ENCODE results near the gene CACNG1.

Gene CACNG1

DNA sequence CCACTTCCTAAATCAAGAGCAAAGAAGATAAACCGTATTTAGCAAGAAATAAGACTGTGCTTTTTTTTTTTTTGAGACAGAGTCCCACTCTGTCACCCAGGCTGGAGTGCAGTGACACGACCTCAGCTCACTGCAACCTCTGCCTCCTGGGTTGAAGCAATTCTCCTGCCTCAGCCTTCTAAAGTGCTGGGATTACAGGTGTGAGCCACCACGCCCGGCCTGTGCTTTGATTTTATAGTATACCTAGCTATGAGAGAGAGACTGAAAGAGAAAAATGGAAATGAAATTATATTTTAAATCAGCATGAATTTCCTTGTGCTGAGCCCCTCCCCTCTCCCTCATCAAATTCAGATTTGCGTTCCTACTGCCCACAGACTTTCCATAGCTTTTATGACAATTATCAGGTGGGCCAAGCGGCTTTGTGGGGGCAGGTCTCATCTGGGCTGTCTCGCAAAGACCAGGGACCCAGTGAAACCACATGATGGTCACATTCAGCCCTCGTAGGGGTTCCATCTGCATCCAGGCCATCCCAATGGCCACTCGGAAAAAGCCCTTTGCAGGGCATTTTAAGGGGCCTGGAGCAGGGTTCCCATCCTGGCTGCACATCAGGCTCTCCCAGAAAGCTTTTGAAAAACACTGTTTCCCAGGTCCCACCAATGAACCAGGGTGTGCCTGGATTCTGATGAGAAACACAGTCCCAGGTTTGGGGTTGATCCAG lies 8.5 kb downstream of the CACNG1 start:
- DNase-seq, result no peak

GRCh38 chr17:67053438-67054000 lies 9.2 kb downstream of the CACNG1 start:
- no peak for DNase-seq

DNA sequence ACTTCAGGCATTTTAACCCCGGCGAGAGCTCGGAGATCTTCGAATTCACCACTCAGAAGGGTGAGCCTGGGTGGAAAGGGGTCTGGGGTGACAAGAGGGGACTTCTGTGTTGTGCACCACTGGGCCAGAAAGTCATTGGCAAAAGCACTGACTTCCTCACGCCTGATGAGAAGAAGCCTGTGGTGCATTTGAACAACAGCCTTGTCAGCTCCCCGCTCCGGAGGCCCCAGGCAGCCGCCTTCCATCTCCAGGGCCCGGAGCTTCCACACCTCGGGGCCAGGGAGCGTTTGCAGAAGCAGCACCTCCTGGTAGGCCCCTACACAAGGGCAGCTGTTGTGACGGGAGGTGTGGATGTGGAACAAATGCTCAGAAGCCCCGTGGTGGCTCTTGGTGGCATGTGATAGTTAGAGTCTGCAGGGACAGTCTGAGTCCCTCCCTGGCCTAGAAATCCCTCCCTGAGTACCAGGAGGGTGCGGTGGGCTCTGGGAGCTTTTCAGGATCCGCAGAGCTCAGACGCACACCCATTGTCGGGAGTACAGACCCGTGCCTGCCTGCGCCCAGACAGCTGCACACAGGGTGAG lies 9.7 kb downstream of the CACNG1 start:
- DNase-seq, result no peak

GRCh38 chr17:67054608-67055007 lies 10.3 kb downstream of the CACNG1 start:
- DNase-seq, result no peak

- no peak for DNase-seq
Observed at GRCh38 chr17:67055041-67055443, 10.7 kb downstream of the CACNG1 start.

DNA sequence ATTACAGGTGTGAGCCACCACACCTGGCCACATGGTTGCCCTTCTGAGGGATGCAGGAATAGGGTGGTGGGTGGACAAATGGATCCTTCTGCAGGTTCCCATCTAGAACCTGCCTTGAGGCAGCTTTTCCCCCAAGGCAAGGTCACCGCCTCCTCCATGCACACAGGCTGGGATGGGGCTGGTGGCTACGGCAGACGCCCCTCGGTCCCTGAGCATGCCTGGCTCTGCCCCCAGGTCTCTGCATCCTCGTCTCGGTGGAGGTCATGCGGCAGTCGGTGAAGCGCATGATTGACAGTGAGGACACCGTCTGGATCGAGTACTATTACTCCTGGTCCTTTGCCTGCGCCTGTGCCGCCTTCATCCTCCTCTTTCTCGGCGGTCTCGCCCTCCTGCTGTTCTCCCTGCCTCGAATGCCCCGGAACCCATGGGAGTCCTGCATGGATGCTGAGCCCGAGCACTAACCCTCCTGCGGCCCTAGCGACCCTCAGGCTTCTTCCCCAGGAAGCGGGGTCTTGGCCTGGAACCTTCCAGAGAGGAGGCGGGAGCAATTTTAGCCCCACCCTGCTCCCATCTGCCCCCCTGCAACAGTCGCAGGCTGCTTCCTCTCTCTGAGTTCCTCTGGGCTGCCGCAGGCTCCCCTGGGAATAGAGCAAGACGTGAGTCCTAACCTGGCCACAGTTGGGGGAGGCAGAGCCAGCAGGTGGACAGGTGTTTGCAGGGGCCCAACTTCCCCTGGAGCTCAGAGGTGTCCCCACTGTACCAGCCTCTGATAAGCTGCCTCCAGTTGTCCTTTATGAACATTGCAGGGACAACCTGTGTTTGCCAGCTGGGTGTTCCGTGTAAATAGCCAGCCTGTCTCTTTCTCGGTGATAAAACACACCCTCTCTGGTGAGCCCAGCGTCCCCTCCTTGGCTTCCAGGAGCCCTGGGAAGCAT lies 11.7 kb downstream of the CACNG1 start:
- no peak for DNase-seq

GRCh38 chr17:67056746-67057490 lies 12.6 kb downstream of the CACNG1 start:
- DNase-seq, result no peak

DNA sequence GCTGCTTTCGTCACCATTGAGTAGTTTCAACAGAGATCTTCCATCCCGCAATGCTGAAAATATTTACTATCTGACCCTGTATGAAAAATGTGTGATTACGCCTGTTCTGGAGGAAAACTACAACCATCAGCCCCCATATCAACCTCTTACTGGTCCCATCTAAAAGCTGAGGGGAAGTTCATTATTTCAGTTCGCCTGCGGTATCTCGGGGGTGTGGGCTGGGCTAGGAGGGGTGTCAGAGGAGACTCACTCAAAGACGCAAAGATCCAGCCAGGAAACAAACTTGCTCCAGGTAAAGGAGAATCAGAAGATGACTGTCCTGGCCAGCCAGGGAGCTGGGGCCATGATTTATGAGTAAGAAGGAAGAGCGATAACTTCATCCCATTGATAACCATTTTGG lies 13.7 kb downstream of the CACNG1 start:
- DNase-seq, result no peak

DNA sequence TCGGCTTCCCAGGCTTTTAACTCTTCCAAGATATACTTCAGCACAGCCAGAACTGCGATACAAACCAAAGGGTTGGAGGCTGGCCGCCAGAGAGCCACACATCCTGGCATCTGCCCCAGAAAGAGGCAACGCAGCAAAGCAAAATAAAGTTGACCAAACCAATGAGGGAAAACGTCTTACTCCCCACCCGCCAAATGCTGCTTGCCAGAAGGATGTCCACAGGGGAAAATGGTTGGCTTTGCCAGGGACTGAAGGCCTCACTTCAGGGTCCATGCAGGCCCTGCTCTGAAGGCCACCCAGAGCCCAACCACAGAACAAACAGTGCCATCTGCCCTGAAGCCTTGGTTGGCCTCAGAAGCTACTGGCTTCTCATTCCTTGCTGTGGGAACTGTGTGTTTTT lies 15.0 kb downstream of the CACNG1 start:
- no peak for DNase-seq

GRCh38 chr17:67063141-67063540 lies 18.8 kb downstream of the CACNG1 start:
- DNase-seq, result no peak

DNA sequence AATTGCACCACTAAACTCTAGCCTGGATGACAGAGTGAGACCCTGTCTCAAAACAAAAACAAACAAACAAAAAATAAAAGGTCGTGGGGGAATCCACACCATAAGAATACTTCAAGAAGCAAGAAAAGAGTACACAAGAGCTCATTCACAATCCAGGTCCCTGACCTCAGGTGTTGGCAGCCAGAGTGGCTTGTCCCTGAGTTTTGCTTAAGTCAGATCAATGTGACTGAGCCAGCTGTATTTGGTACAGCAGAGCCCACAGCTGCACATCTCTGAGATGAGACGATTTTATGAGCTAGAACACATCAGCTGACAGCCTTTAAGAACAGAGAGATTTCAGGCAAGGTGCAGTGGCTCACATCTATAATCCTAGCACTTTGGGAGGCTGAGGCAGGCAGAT lies 22.4 kb downstream of the CACNG1 start:
- no peak for DNase-seq

DNA sequence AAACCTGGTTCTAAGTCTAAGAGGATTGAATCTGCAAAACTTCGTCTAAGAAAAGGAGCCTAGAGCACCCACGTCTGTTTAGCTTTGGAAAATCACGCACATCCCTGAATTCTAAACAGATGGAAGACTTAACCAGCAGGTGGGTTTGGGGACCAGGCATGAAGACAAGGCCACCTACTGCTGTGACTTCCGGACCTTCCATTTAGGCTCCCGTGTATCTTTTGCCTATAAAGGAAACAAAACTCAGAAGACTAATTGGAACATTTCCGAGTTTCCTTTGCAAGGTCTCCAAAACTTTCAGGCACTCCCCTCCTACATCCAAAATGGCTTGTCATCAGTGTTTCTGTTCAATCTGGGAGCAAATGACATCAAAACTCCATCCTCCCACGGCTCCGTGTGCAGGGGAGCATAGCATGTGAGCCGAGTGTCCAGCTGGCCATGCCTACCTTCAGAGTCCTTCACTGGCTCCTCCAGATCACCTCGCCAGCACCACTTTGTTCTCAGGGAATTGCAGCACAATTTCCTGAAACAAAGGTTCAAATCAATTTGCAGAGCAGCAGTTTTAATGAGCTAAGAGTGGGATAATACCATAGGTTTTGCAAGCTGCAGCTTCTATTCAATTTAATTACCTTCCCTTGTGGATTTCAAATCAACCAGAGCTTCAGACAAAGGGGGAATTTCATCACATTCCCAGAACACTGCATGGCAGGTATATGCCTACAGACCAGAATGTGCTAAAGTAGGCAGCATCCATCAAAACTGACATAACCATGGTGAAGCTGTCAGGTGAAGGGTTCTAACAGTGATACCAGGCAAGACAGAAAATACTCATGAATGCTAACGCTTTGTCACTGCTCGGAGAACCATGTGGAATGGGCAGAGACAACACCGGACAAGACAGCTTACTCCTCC lies 23.5 kb downstream of the CACNG1 start:
- no peak for DNase-seq

GRCh38 chr17:67068999-67069398 lies 24.6 kb downstream of the CACNG1 start:
- no peak for DNase-seq

- DNase-seq, result no peak
Observed at GRCh38 chr17:67069603-67070136, 25.3 kb downstream of the CACNG1 start.

GRCh38 chr17:67071595-67071994 lies 27.2 kb downstream of the CACNG1 start:
- DNase-seq, result no peak

GRCh38 chr17:67072885-67073284 lies 28.5 kb downstream of the CACNG1 start:
- DNase-seq, result no peak

- DNase-seq, result no peak
Observed at GRCh38 chr17:67074781-67075180, 30.4 kb downstream of the CACNG1 start.

GRCh38 chr17:67076290-67076689 lies 31.9 kb downstream of the CACNG1 start:
- DNase-seq, result no peak

DNA sequence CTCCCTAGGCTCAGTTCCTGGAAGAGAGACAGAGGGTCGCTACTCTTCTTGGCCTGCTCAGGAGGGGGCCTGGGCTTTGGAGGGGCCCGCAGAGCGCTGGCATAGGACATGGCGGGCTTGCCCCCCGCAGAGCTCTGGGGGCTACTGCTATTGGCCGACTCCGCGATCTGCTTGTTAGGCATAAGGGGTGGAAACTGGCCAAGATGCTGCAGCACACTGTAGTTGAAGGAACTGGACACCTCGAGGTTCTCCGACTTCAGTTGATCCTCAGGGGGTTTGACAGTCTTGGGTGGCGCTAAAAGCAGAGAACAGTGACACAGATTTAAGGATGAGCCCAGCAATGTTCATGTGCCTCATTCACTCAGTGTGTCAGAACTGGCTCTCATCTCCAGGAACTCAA lies 33.9 kb downstream of the CACNG1 start:
- no peak for DNase-seq

DNA sequence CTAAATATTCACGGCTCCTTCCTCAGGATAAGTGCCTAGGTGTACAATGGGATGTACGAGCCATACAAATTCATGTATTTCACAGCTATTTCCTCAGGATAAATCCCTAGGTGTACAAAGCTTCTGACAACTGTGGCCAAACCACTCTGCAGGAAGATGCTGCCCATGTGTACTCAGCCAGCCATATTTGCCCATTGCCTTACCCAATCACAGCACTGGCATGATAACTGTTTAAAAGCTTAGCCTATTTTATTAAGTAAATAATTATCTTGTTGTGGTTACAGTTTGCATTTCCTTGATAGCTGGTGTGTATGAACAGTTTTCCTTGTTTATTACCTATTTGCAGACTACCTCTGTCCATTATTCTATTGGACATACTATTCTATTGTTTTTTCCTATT lies 35.1 kb downstream of the CACNG1 start:
- DNase-seq, result no peak

GRCh38 chr17:67080804-67081203 lies 36.5 kb downstream of the CACNG1 start:
- DNase-seq, result no peak

Data from NCI-H2081 treated with DMSO at 0.1 percent for 48 hours (cell line).